ENCODE results near the gene UQCRH.

- TF ChIP-seq CTCF (conservative IDR thresholded peaks at IDR 0.05; ENCODE audit: low read length): no peak
- TF ChIP-seq EZH2phosphoT487 (IDR thresholded peaks at IDR 0.05; ENCODE audit: borderline replicate concordance): no peak
Observed at GRCh38 chr1:46285730-46286477, 17.6 kb upstream of the UQCRH start.
